Cardiac muscle cell (in vitro differentiated cells and primary cell): ENCODE measurements around the gene SLX4IP. TPM values are rescaled to one million over a fixed set of nuclear protein-coding genes. Genes with fewer than 3 reads are reported as not detected.

ENCODE experiments used
- DNase-seq, 2 donors: peaks; one replicate each; pipeline versions ENCODE4 v3.0.0 to v3.0.0-alpha.2; 2010 to 2017; ENCODE audit warnings: low read depth in 1 of 2, low spot score in 1 of 2
- H3K27ac ChIP-seq: fragments of 200-600 bp; sonication (generic); 2 replicates; pipeline ENCODE4 v1.5.1; 2016
- H3K27me3 ChIP-seq: fragments of 200-600 bp; sonication (generic); 2 replicates; pipeline ENCODE4 v1.6.0; 2016; ENCODE audit warnings: control low read depth
- H3K36me3 ChIP-seq: fragments of 200-600 bp; sonication (generic); 2 replicates; pipeline ENCODE4 v1.5.1; 2016; ENCODE audit warnings: control low read depth
- H3K4me1 ChIP-seq: fragments of 200-600 bp; sonication (generic); 2 replicates; pipeline ENCODE4 v1.8.1; 2017; ENCODE audit warnings: low read depth, mild to moderate bottlenecking, mixed run types
- H3K4me3 ChIP-seq: fragments of 200-600 bp; sonication (generic); 2 replicates; pipeline ENCODE4 v1.5.1; 2016; ENCODE audit warnings: mild to moderate bottlenecking
- H3K9me3 ChIP-seq: fragments of 200-600 bp; sonication (generic); 2 replicates; pipeline ENCODE4 v1.5.1; 2017; ENCODE audit warnings: low read depth, mild to moderate bottlenecking, control low read depth
- CTCF ChIP-seq: IDR thresholded peaks from 2 replicates; pipeline ENCODE4 v1.5.1; 2012; ENCODE audit warnings: low read depth, mild to moderate bottlenecking, low read length
- polyA plus RNA-seq: library from polyadenylated mRNA; unstranded; fragments of >200 nt; fragmentation: Nextera tagmentation; extraction: Ambion mirVana; gene quantifications from 2 replicates; pipeline ENCODE4 v1.2.1, GENCODE V29; 2016
- total RNA-seq: library from RNA; depleted of rRNA; stranded (reverse); fragments of >200 nt; gene quantifications from 2 replicates; pipeline ENCODE4 v1.2.3, GENCODE V29; 2016

Gene SLX4IP
- total and polyA plus RNA-seq, 2 experiments from 2014 or later = 2.5 to 4.1 TPM

GRCh38 chr20:10562899-10563298 is 127.8 kb downstream of the SLX4IP start:
- TF ChIP-seq CTCF = no peak
- peak in 1 of 2 donors; percentile 77 for DNase-seq
- Histone ChIP-seq H3K27me3 (no peaks in the 10 kb centered on the region), H3K9me3 (no peaks in the 10 kb centered on the region), H3K27ac (no peak overlapping the region), H3K4me1 (peaks cover 24% of the 10 kb centered on the region), H3K4me3 (no peak overlapping the region), H3K36me3 (no peaks in the 10 kb centered on the region)

DNA sequence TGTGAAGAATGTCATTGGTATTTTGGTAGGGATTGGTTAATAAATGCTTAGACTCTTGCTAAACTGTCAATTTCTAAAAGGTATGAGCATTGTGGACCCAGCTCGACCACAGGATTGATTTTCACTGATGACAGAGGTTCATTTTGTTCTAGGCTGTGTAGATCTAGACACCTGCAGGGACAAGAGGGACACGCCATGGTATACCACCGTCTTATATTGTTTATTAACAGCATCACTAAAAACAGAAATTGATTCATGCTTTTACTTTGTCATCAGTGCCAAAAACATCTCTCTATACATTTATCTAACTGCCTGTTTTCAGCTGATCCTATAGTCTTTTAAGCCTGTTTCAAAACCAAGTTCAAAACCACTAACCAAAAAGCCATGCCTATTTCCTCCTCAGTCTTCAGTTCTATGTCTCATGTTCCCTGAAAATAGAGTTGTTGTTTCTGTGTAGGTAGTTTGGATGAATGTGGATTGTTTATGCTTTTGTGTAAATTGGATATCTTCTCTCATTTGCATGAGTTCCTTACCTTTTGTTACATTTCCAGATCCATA is 128.9 kb downstream of the SLX4IP start:
- no peak overlapping the region for H3K4me3 ChIP-seq
- H3K27me3 ChIP-seq = no peaks in the 10 kb centered on the region
- no peak for DNase-seq
- H3K27ac ChIP-seq = no peak overlapping the region
- TF ChIP-seq CTCF = no peak
- H3K9me3 ChIP-seq = no peaks in the 10 kb centered on the region
- H3K36me3 ChIP-seq = no peaks in the 10 kb centered on the region
- peaks cover 22% of the 10 kb centered on the region for H3K4me1 ChIP-seq

DNA sequence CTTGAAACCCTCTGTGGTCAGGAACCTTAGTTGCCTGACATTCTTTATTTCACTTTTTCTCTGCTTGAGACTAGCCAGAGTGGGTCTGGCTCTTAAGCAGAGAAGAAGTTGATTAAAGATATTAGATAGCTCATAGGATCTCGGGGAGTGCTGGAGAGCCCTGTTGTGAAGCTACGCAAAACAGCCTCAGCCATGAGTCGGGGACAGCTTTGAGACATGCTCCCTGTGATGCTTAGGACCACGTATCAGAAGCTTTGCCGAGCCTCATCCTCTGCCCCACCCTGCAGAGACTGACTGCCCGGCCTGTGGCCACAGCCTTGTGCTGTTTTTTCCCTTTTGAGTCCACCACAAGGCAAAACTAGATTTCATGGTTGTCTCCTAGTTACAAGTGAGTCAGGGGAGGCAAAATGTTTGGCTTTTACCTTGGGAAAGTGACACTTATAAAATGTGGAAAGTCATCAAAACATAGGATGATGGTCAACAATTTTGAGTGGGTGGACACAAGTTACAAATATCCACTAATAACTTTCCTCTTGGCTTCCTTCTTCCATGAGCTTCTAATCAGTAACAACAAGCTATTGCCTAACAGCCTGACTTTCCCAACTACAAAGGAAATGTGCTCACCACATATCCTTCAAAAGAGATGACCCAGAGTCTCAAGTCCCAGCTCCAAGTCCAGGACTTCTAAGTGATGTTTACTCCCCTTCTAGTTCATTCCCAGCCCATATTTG is 130.3 kb downstream of the SLX4IP start:
- no peaks in the 10 kb centered on the region for H3K9me3 ChIP-seq
- peak; percentile 60 to 91 for DNase-seq
- peaks cover 13% of the 10 kb centered on the region for H3K4me1 ChIP-seq
- no peak for TF ChIP-seq CTCF
- no peaks in the 10 kb centered on the region for H3K27me3 ChIP-seq
- no peak overlapping the region for H3K4me3 ChIP-seq
- H3K36me3 ChIP-seq = no peaks in the 10 kb centered on the region
- H3K27ac ChIP-seq = peak overlapping the region; percentile 70

DNA sequence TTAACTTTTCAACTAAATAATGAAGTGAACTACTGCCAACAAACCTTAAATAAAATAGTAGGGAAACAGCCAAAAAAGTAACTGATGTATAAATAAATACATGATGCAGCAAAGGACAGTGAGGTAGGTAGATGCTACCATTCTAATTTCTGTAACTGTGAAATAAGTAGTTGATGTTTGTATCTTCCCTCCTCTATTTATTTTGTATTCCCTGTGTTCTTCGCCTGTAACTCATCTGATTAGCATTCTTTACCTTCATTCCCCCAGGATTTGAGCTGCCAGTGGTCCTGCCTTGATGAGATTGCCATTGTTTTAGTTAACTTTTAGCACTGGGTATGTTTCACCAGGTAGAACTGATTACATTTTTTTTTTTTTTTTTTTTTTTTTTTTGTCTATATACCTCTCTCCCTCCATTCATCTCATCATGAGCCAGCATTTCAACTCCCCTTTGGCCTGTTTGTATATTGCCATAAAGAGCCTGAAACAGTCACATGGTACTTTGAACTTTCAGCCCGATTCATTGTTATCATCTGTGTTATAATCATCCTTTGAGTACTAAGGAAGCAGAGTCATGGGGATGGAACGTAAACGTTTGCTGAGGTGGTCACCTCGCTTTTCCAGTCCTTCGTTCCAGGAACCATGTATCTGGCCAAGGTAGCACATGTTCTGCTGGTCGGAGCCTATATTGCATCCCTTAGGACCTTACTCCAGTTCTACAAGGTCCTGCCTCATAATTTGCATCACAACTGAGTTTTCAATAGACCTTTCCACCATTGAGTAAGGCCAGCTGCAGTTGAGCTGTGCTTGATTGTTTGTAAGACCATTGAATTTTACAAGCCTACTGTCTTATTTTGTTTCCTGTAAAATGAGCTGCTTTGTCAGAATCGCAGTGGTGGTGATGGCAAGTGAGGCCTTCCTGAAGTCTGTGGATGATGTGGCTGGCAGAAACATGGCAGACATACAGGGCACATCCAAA is 131.1 kb downstream of the SLX4IP start:
- Histone ChIP-seq H3K27ac (no peak overlapping the region), H3K9me3 (no peaks in the 10 kb centered on the region), H3K4me1 (peaks cover 13% of the 10 kb centered on the region), H3K4me3 (no peak overlapping the region), H3K27me3 (no peaks in the 10 kb centered on the region), H3K36me3 (no peaks in the 10 kb centered on the region)
- DNase-seq = peak in 1 of 2 donors; percentile 63
- TF ChIP-seq CTCF = no peak

DNA sequence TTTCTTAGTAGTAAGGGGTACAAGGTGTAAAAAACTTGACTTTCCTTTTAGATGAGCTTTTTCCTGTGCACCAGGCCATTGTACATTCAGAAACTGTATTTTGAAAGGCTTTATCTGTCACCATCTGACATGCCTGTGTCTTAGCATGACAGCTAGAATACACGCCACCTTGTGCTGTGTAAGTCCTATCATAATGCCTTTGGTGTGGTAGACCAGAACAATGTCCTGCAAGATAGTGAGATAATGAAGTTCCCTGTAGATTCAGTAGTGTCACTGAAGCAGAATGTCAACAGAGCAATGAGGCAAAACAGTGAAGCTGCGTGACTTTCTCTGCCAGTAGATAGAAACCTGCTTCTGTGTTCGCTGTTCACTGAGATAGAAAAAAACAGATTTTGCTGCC is 132.9 kb downstream of the SLX4IP start:
- no peak for TF ChIP-seq CTCF
- no peaks in the 10 kb centered on the region for H3K27me3 ChIP-seq

More for the DNA sequence above, 132.9 kb downstream of the SLX4IP start:
- Histone ChIP-seq H3K4me3 (no peak overlapping the region), H3K9me3 (no peaks in the 10 kb centered on the region), H3K4me1 (peaks cover 13% of the 10 kb centered on the region), H3K36me3 (no peaks in the 10 kb centered on the region), H3K27ac (no peak overlapping the region)
- no peak for DNase-seq
